Vagina (tissue), 2 donors: ENCODE measurements around the gene CASKIN2. TPM values are rescaled to one million over a fixed set of nuclear protein-coding genes. Genes with fewer than 3 reads are reported as not detected.

ENCODE experiments used
- DNase-seq, 2 donors: peaks; one replicate each; pipeline ENCODE4 v3.0.0-alpha.2; 2017; ENCODE audit errors: extremely low spot score in 2 of 2
- H3K27ac ChIP-seq: fragments of 200-600 bp; sonication (generic); one replicate; pipeline ENCODE4 v1.5.1; 2019
- H3K27me3 ChIP-seq: fragments of 200-600 bp; sonication (generic); one replicate; pipeline ENCODE4 v1.5.1; 2019
- H3K36me3 ChIP-seq, 2 donors: fragments of 200-600 bp; sonication (generic); one replicate each; pipeline ENCODE4 v1.5.1; 2017 to 2019
- H3K4me1 ChIP-seq: fragments of 200-600 bp; sonication (generic); one replicate; pipeline ENCODE4 v1.5.1; 2019
- H3K4me3 ChIP-seq, 2 donors: fragments of 200-600 bp; sonication (generic); 1 replicate in 1 of 2; 2 replicates in 1 of 2; pipeline ENCODE4 v1.5.1; 2016 to 2019
- H3K9me3 ChIP-seq: fragments of 200-600 bp; sonication (generic); one replicate; pipeline ENCODE4 v1.5.1; 2019
- CTCF ChIP-seq, 3 experiments: fragments of 450-650 bp in 2 of 3; fragments of 200-600 bp in 1 of 3; sonication (generic) in 1 of 3; IDR thresholded peaks; one replicate each; pipeline ENCODE4 v1.5.1; 2017 to 2019; ENCODE audit warnings: antibody characterized with exemption in 3 of 3, mild to moderate bottlenecking in 2 of 3, moderate library complexity in 2 of 3
- POLR2A ChIP-seq, 2 donors: fragments of 450-650 bp; IDR thresholded peaks; one replicate each; pipeline ENCODE4 v1.6.1; 2017; ENCODE audit warnings: antibody characterized with exemption in 2 of 2, mild to moderate bottlenecking in 2 of 2, moderate library complexity in 2 of 2
- POLR2AphosphoS5 ChIP-seq, 2 donors: sonication (generic); formaldehyde crosslinking; IDR thresholded peaks; one replicate each; pipeline ENCODE4 v1.9.0; 2017; ENCODE audit warnings: antibody characterized with exemption in 2 of 2, mild to moderate bottlenecking in 2 of 2, low read depth in 1 of 2; ENCODE audit not compliant: insufficient read depth in 1 of 2
- intact Hi-C: fragments of 100-400 bp; cut with DNase I; formaldehyde crosslinking; loops from one replicate; pipeline ENCODE4 v1.15.1; 2023
- total RNA-seq: library from RNA; depleted of rRNA; stranded (reverse); fragments of >200 nt; gene quantifications from one replicate; pipeline ENCODE4 v1.2.3, GENCODE V29; 2016

Gene CASKIN2
- total RNA-seq, 1 donor from 2014 or later = 19.9 TPM

- intact Hi-C loops = no loop called here
- no peak overlapping the region for H3K27ac ChIP-seq
These were observed 20.9 kb downstream of the CASKIN2 start for GRCh38 chr17:75494326-75494877.

GRCh38 chr17:75493476-75494129 is 21.7 kb downstream of the CASKIN2 start:
- Histone ChIP-seq H3K4me3 (no peak overlapping the region), H3K36me3 (peaks cover 0 to 68% of the 10 kb centered on the region in 2 donors), H3K9me3 (no peaks in the 10 kb centered on the region), H3K27ac (no peak overlapping the region), H3K27me3 (no peaks in the 10 kb centered on the region), H3K4me1 (no peaks in the 10 kb centered on the region)
- TF ChIP-seq POLR2A (IDR thresholded peaks at IDR 0.05) = no peak
- no peak for TF ChIP-seq POLR2AphosphoS5 (IDR thresholded peaks at IDR 0.05; ENCODE audit: insufficient read depth in 1 of 2, low read depth in 1 of 2)
- no peak for TF ChIP-seq CTCF (IDR thresholded peaks at IDR 0.05)
- intact Hi-C loops = no loop called here
- no peak for DNase-seq

More at GRCh38 chr17:75494326-75494877, 20.9 kb downstream of the CASKIN2 start:
- Histone ChIP-seq H3K27me3 (no peaks in the 10 kb centered on the region), H3K9me3 (no peaks in the 10 kb centered on the region), H3K36me3 (peaks cover 0 to 73% of the 10 kb centered on the region in 2 donors), H3K4me1 (peaks cover 3% of the 10 kb centered on the region), H3K4me3 (no peak overlapping the region)
- no peak for TF ChIP-seq POLR2A (IDR thresholded peaks at IDR 0.05)
- TF ChIP-seq CTCF (IDR thresholded peaks at IDR 0.05) = no peak
- no peak for DNase-seq

GRCh38 chr17:75492555-75493168 is 22.7 kb downstream of the CASKIN2 start:
- no peak for DNase-seq
- intact Hi-C loops = no loop called here
- no peak overlapping the region for H3K27ac ChIP-seq
- TF ChIP-seq POLR2AphosphoS5 (IDR thresholded peaks at IDR 0.05; ENCODE audit: insufficient read depth in 1 of 2, low read depth in 1 of 2) = no peak
- no peak for TF ChIP-seq CTCF (IDR thresholded peaks at IDR 0.05)
- TF ChIP-seq POLR2A (IDR thresholded peaks at IDR 0.05) = no peak
- H3K4me3 ChIP-seq = no peak overlapping the region
- no peaks in the 10 kb centered on the region for H3K9me3 ChIP-seq
- H3K4me1 ChIP-seq = no peaks in the 10 kb centered on the region
- peaks cover 0 to 60% of the 10 kb centered on the region in 2 donors for H3K36me3 ChIP-seq
- no peaks in the 10 kb centered on the region for H3K27me3 ChIP-seq

- Histone ChIP-seq H3K36me3 (peaks cover 0 to 54% of the 10 kb centered on the region in 2 donors), H3K4me3 (no peak overlapping the region), H3K4me1 (no peaks in the 10 kb centered on the region), H3K9me3 (no peaks in the 10 kb centered on the region), H3K27ac (no peak overlapping the region), H3K27me3 (no peaks in the 10 kb centered on the region)
- TF ChIP-seq POLR2AphosphoS5 (IDR thresholded peaks at IDR 0.05; ENCODE audit: insufficient read depth in 1 of 2, low read depth in 1 of 2) (no peak), CTCF (IDR thresholded peaks at IDR 0.05) (no peak), POLR2A (IDR thresholded peaks at IDR 0.05) (no peak)
- DNase-seq = no peak
- intact Hi-C loops = no loop called here
These were observed 23.7 kb downstream of the CASKIN2 start for GRCh38 chr17:75491680-75492079.
